Measurements from ENCODE around the gene HEMK1. TPM values are rescaled to one million over a fixed set of nuclear protein-coding genes. Genes with fewer than 3 reads are reported as not detected.

The HEMK1 gene
- total RNA-seq, 2 donors from 2014 or later = 8.5 to 17.1 TPM

DNA sequence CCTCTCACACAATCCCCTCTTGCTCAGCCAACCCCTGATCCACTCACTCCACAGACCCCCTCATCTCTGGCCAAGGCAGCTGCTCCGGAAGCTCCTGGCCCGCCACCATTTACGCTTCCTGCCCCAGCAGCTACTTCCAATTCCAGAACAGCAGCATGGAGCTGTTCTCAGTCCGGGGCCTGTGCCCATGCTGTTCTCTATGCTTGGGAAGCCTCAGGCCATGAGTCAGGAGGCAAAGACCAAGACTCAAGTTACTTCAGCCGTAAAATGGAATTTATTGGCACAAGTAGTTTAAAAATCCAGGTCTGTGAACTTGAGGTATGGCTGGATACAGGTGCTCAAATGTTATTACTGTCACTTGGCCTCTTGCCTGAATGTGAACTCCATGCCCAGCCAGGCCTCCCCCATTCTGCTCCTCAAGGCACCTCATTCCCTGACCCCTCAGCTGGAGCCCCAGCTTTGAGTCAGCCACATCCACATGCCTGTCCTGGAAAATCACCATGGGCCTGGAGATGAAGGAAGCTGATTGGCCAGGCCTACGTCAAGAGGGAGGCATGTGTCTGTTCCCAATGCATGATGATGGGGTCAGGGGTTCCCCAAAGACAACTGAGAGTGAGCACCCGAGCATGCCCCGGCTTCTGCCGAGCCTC is 34.5 kb upstream of the HEMK1 start:
- no peak overlapping the region for H3K27ac ChIP-seq
- no peaks in the 10 kb centered on the region for H3K9me3 ChIP-seq
- no peak for DNase-seq (ENCODE audit: low spot score)
- H3K27me3 ChIP-seq (replicated peaks; ENCODE audit: insufficient read depth) = no peaks in the 10 kb centered on the region
- TF ChIP-seq POLR2AphosphoS5 (IDR thresholded peaks at IDR 0.05) = no peak
- TF ChIP-seq POLR2A (IDR thresholded peaks at IDR 0.05) = no peak
- TF ChIP-seq, protein P1, sequence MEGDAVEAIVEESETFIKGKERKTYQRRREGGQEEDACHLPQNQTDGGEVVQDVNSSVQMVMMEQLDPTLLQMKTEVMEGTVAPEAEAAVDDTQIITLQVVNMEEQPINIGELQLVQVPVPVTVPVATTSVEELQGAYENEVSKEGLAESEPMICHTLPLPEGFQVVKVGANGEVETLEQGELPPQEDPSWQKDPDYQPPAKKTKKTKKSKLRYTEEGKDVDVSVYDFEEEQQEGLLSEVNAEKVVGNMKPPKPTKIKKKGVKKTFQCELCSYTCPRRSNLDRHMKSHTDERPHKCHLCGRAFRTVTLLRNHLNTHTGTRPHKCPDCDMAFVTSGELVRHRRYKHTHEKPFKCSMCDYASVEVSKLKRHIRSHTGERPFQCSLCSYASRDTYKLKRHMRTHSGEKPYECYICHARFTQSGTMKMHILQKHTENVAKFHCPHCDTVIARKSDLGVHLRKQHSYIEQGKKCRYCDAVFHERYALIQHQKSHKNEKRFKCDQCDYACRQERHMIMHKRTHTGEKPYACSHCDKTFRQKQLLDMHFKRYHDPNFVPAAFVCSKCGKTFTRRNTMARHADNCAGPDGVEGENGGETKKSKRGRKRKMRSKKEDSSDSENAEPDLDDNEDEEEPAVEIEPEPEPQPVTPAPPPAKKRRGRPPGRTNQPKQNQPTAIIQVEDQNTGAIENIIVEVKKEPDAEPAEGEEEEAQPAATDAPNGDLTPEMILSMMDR (IDR thresholded peaks at IDR 0.05) = no peak
- H3K4me3 ChIP-seq = no peak overlapping the region
- no peaks in the 10 kb centered on the region for H3K36me3 ChIP-seq
- intact Hi-C loops (cut with DNase I) = no loop called here
- 71% methylated on average over 9 of the region's 9 CpGs for WGBS
- no peaks in the 10 kb centered on the region for H3K4me1 ChIP-seq (replicated peaks)

DNA sequence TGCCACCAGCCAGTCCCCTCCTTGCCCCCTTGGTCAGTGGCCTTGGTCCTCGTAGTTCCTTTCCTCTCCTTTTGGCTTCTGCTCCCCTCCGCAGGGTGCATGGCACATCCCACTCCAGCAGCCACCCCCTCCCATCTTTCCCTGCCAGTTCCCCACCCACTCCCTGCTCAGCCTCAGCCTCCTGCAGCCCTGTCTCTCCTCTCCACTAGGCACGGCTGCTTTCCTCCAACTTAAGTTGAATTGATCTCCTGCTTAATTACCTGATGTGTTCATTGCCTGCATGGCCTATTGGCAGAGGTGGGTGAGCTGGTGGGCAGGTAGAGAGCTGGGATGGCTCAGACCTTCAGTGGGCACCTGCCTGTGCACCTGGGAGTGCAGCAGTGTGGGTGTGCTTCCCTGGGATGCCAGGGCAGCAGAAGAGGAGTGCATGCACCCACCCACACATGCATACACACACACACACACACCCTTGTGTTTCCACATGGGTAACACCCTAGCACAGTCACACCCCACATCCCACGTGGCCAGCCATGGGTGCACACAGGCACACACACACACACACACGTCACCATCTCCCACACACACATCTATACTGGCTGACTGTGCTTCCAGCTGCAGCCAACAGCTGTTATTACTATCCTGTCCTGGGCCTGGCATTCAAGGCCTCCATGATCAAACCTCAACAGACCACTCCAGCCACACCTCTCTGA is 32.7 kb upstream of the HEMK1 start:
- intact Hi-C loops (cut with DNase I) = no loop called here
- Histone ChIP-seq H3K9me3 (no peaks in the 10 kb centered on the region), H3K4me1 (replicated peaks) (no peaks in the 10 kb centered on the region), H3K27me3 (replicated peaks; ENCODE audit: insufficient read depth) (no peaks in the 10 kb centered on the region), H3K36me3 (no peaks in the 10 kb centered on the region), H3K4me3 (no peak overlapping the region), H3K27ac (no peak overlapping the region)
- DNase-seq (ENCODE audit: low spot score) = no peak
- WGBS = 81% methylated on average over 5 of the region's 5 CpGs
- TF ChIP-seq POLR2A (IDR thresholded peaks at IDR 0.05) (no peak), POLR2AphosphoS5 (IDR thresholded peaks at IDR 0.05) (no peak)
- TF ChIP-seq, protein P1 (IDR thresholded peaks at IDR 0.05) = no peak

DNA sequence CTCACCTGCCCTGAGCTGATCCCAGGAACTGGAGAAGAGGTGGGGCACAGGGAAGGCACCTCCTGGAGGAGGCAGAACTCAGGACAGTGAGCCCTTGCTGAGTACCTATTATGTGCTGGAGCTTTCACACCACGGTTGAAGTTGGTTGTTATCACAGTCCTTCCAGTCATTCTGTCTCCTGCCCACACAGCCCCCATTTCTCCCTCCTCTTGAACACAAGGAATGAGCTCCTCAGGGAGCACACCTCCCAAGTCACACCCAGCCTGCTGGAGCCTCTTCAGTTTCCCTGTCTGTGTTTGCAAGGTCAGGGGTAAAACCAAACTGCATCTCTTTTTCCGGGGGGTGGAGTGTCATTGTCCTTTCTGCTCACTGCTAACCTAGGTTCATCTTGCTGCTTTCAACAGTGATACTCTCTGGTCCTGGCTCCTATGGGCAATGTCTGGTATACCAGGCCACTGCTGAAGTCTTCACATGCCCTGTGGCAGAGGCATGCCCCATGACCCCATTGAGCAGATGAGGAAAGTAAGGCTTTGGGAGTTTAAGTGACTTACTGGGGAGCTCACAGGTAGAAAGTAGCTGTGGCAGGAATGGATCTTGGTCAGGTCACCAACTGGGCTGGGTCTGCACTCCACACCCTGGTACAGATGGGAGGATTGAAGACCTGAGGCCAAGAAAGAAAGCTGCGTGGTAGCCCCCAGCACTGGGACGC is 31.7 kb upstream of the HEMK1 start:
- TF ChIP-seq, protein P1 (IDR thresholded peaks at IDR 0.05) = no peak
- TF ChIP-seq POLR2AphosphoS5 (IDR thresholded peaks at IDR 0.05) (no peak), POLR2A (IDR thresholded peaks at IDR 0.05) (no peak)

DNA sequence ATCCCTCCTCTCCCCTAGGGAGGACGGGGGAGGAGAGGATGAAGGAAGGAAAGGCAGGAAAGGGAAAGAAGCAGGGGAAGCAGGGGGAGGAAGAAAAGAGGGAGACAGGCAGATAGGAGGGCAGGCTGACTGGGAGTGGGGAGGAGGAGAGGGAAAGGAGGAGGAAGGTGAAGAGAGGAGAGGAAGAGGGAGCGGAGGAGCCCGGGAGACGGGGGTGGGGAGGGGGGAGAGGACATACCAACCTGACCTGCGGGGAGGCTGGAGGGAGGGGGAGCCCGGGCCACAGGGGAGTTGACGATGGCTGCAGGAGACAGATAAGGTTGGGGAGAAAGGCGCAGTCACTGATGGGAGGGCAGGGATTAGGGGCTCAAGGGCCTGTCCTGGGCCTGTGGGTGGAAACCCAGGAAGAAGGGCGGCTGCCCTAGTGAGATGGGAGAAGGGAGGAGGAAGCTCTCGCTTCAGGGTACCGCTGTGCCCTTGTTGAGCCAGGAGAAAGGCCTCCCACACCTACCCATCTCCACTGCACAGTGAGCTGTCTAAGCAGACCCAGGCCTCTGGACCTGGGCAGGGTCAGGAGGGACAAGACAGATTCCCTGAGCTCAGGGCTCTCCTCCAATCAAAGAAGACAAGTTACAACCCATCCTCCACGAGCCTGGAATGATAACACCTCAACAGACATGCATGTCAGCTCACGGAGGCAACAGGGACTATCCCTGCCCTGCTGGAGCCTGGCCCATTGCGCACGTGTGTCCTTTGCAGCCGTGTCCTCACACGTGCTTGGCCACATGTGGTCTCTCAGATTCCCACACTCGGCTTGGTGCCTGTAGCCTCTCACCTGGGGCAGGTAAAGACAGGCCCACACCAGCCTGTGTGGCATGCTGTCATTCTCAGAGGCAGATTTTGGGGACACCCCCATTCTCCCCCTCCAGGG is 29.7 kb upstream of the HEMK1 start:
- no peaks in the 10 kb centered on the region for H3K36me3 ChIP-seq
- peak; percentile 61 for TF ChIP-seq POLR2AphosphoS5 (IDR thresholded peaks at IDR 0.05)
- TF ChIP-seq, protein P1 (IDR thresholded peaks at IDR 0.05) = no peak
- H3K4me1 ChIP-seq (replicated peaks) = no peaks in the 10 kb centered on the region
- intact Hi-C loops (cut with DNase I) = loop anchor here (5.0 kb wide), 1 partner anchor 107 kb away; no protein-coding TSS in a partner anchor
- no peak overlapping the region for H3K4me3 ChIP-seq
- H3K27ac ChIP-seq = no peak overlapping the region
- peak; percentile 67 for DNase-seq (ENCODE audit: low spot score)
- 44% methylated on average over 18 of the region's 18 CpGs for WGBS
- H3K27me3 ChIP-seq (replicated peaks; ENCODE audit: insufficient read depth) = no peaks in the 10 kb centered on the region
- H3K9me3 ChIP-seq = no peaks in the 10 kb centered on the region

More for the DNA sequence above, 31.7 kb upstream of the HEMK1 start:
- Histone ChIP-seq H3K4me3 (no peak overlapping the region), H3K36me3 (no peaks in the 10 kb centered on the region), H3K4me1 (replicated peaks) (no peaks in the 10 kb centered on the region), H3K9me3 (no peaks in the 10 kb centered on the region), H3K27ac (no peak overlapping the region), H3K27me3 (replicated peaks; ENCODE audit: insufficient read depth) (no peaks in the 10 kb centered on the region)
- WGBS = 63% methylated on average over 4 of the region's 4 CpGs
- DNase-seq (ENCODE audit: low spot score) = no peak
- intact Hi-C loops (cut with DNase I) = no loop called here

Measured in prostate gland (tissue), 2 donors.